Neuronal stem cell (in vitro differentiated cells): Measurements from ENCODE around the gene CLEC18A.
A peak's percentile ranks its signal among the peaks of the same experiment; 100 is the strongest.
"Not testable (repeated sequence)": the region's sequence is repeated elsewhere in the genome, so short reads cannot be mapped to it uniquely, and the experiment has no call there.

Experiments
- DNase-seq: peaks from one replicate; pipeline ENCODE4 v3.0.0-alpha.2; 2013; ENCODE audit warnings: low spot score
- H2AFZ ChIP-seq: one replicate; pipeline ENCODE4 v1.6.1; 2013; ENCODE audit warnings: mild to moderate bottlenecking, low read length, inconsistent platforms
- H2AK5ac ChIP-seq: 2 replicates; pipeline ENCODE4 v1.6.1; 2013; ENCODE audit warnings: low read depth, mild to moderate bottlenecking, inconsistent platforms, low read length, moderate library complexity, mixed read lengths
- H2BK120ac ChIP-seq: 2 replicates; pipeline ENCODE4 v1.6.1; 2013; ENCODE audit warnings: low read depth, mild to moderate bottlenecking, inconsistent platforms, low read length, moderate library complexity, mixed read lengths
- H2BK12ac ChIP-seq: one replicate; pipeline ENCODE4 v1.6.1; 2013; ENCODE audit warnings: low read length, inconsistent platforms
- H2BK15ac ChIP-seq: 2 replicates; pipeline ENCODE4 v1.6.1; 2013; ENCODE audit warnings: mild to moderate bottlenecking, low read length, inconsistent platforms, mixed read lengths
- H2BK5ac ChIP-seq: one replicate; pipeline ENCODE4 v1.6.1; 2013; ENCODE audit warnings: inconsistent platforms, mild to moderate bottlenecking, low read length, moderate library complexity
- H3K14ac ChIP-seq: one replicate; pipeline ENCODE4 v1.6.1; 2013; ENCODE audit warnings: low read length, inconsistent platforms
- H3K18ac ChIP-seq: 2 replicates; pipeline ENCODE4 v1.6.1; 2013; ENCODE audit warnings: low read length, inconsistent platforms
- H3K23ac ChIP-seq: 2 replicates; pipeline ENCODE4 v1.6.1; 2013; ENCODE audit warnings: low read depth, mild to moderate bottlenecking, mixed read lengths, low read length, inconsistent platforms; ENCODE audit not compliant: poor library complexity
- H3K27ac ChIP-seq: replicated peaks from 3 replicates; pipeline ENCODE4 v1.5.1; 2013; ENCODE audit warnings: low read length, inconsistent platforms
- H3K27me3 ChIP-seq, 3 experiments: 2 replicates each; pipeline ENCODE4 v1.6.1; 2013; ENCODE audit warnings: low read length in 3 of 3, mild to moderate bottlenecking in 2 of 3, inconsistent platforms in 1 of 3, low read depth in 1 of 3, mixed read lengths in 1 of 3, moderate library complexity in 1 of 3; ENCODE audit not compliant: control insufficient read depth in 3 of 3, insufficient read depth in 3 of 3
- H3K36me3 ChIP-seq, 2 donors: replicated peaks in 1 of 2; 2 replicates each; pipeline ENCODE4 v1.6.1; 2013; ENCODE audit warnings: low read length in 2 of 2; ENCODE audit not compliant: control insufficient read depth in 2 of 2, insufficient read depth in 2 of 2
- H3K4ac ChIP-seq: 2 replicates; pipeline ENCODE4 v1.6.1; 2013; ENCODE audit warnings: inconsistent platforms, mild to moderate bottlenecking, low read length, moderate library complexity
- H3K4me1 ChIP-seq, 2 donors: 1 replicate in 1 of 2; 2 replicates in 1 of 2; pipeline ENCODE4 v1.6.1; 2013; ENCODE audit warnings: low read length in 2 of 2, low read depth in 1 of 2; ENCODE audit not compliant: control insufficient read depth in 2 of 2, insufficient read depth in 1 of 2
- H3K4me2 ChIP-seq: one replicate; pipeline ENCODE4 v1.6.1; 2013; ENCODE audit warnings: mild to moderate bottlenecking, low read length, inconsistent platforms; ENCODE audit not compliant: insufficient read depth, poor library complexity, severe bottlenecking
- H3K4me3 ChIP-seq, 2 donors: 2 replicates each; pipeline ENCODE4 v1.5.1; 2013; ENCODE audit warnings: low read length in 2 of 2, mild to moderate bottlenecking in 2 of 2, inconsistent platforms in 1 of 2, moderate library complexity in 1 of 2
- H3K79me1 ChIP-seq: one replicate; pipeline ENCODE4 v1.6.1; 2013; ENCODE audit warnings: low read depth, mild to moderate bottlenecking, inconsistent platforms, low read length, moderate library complexity
- H3K9ac ChIP-seq: one replicate; pipeline ENCODE4 v1.6.1; 2013; ENCODE audit warnings: mild to moderate bottlenecking, low read depth, low read length, inconsistent platforms; ENCODE audit not compliant: poor library complexity
- H3K9me3 ChIP-seq, 2 donors: replicated peaks in 1 of 2; 2 replicates each; pipeline versions ENCODE3 to v1.6.1; 2013; ENCODE audit warnings: low read length in 2 of 2, mild to moderate bottlenecking in 2 of 2, inconsistent platforms in 1 of 2, low read depth in 1 of 2, mixed read lengths in 1 of 2, moderate library complexity in 1 of 2; ENCODE audit not compliant: control insufficient read depth in 2 of 2, insufficient read depth in 1 of 2
- H4K8ac ChIP-seq: one replicate; pipeline ENCODE4 v1.6.1; 2013; ENCODE audit warnings: low read depth, mild to moderate bottlenecking, inconsistent platforms, low read length, moderate library complexity
- H4K91ac ChIP-seq: one replicate; pipeline ENCODE4 v1.6.1; 2013; ENCODE audit warnings: low read length, low read depth, mild to moderate bottlenecking, inconsistent platforms; ENCODE audit not compliant: poor library complexity
- WGBS, 2 donors: extraction: QIAGEN DNeasy Blood & Tissue Kit; methylation state at CpG; one replicate each; pipeline ENCODE4 v1.1.7; 2013; ENCODE audit warnings: missing lambda C conversion rate in 2 of 2, mixed read lengths in 1 of 2; ENCODE audit not compliant: insufficient read length in 2 of 2, insufficient replicate concordance in 1 of 2; ENCODE audit errors: extremely low coverage in 2 of 2; 5-methylcytosine and 5-hydroxymethylcytosine counted together

CLEC18A gene

DNA sequence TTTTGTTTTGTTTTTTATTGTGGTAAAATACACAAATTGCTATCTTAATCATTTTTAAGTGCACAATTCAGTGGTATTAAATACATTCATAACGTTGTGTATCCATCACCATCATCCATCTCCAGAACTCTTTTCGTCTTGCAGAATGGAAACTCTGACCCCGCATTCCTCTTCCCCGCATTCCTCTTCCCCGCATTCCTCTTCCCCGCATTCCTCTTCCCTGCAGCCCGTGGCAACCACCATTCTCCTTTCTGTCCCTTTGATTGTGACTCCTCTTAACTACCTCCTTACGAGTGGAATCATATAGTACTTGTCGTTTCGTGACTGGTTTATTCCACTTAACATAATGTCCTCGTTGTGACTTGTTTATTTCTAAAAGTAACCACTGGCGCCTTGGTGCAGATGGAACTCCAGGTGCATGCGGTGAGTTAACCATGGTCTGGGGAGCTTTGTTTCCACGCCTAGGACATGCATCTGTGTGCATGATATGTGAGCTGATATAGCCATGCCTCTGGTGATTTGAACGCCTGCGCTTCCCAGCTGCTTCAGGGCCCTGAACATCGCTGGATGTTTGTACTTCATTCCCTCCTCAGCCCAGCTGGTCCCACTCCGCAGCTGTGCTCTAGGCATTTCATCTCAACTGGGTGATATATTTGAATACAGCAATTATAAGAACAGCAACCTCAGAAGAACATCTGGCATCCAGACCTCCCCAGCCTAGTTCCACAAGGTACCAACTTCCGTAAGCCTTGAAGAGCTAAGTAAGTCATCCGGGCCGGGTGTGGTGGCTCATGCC is 7.7 kb upstream of the CLEC18A start:
- H2BK5ac ChIP-seq, H2AK5ac ChIP-seq, H3K14ac ChIP-seq, H3K4me3 ChIP-seq, H2BK12ac ChIP-seq, H3K18ac ChIP-seq, H2BK120ac ChIP-seq, H3K79me1 ChIP-seq, H2AFZ ChIP-seq, H4K91ac ChIP-seq, H2BK15ac ChIP-seq, H3K9ac ChIP-seq, H3K4ac ChIP-seq, H3K4me2 ChIP-seq, H4K8ac ChIP-seq, H3K27me3 ChIP-seq, H3K9me3 ChIP-seq, H3K23ac ChIP-seq: not testable (repeated sequence)
- Histone ChIP-seq H3K27ac (peak overlapping the region; percentile 66), H3K36me3 (peaks cover 8 to 25% of the 10 kb centered on the region in 2 donors), H3K4me1 (peaks cover 21 to 25% of the 10 kb centered on the region in 2 donors)
- no CpG with 5 or more reads among the region's 21 CpGs for WGBS, 2 donors
- peak; percentile 64 for DNase-seq

- H4K8ac ChIP-seq, H3K18ac ChIP-seq, H3K9me3 ChIP-seq, H3K4me3 ChIP-seq, DNase-seq, H2BK120ac ChIP-seq, H2AFZ ChIP-seq, H2AK5ac ChIP-seq, H3K9ac ChIP-seq, H4K91ac ChIP-seq, H3K27ac ChIP-seq, H2BK5ac ChIP-seq, H3K4me1 ChIP-seq, H3K79me1 ChIP-seq, H3K23ac ChIP-seq, H3K14ac ChIP-seq, H3K27me3 ChIP-seq, H3K4ac ChIP-seq, H3K4me2 ChIP-seq, H2BK15ac ChIP-seq, H2BK12ac ChIP-seq, H3K36me3 ChIP-seq: not testable (repeated sequence)
- WGBS, 2 donors: no CpG with 5 or more reads among the region's 17 CpGs
Measured at GRCh38 chr16:69950411-69950810, 723 bp upstream of the CLEC18A start.

GRCh38 chr16:69951672-69952031 is 518 bp downstream of the CLEC18A start:
- not testable (repeated sequence) for H2BK12ac ChIP-seq, H2AK5ac ChIP-seq, DNase-seq, H3K27ac ChIP-seq, H3K14ac ChIP-seq, H2BK5ac ChIP-seq, H3K79me1 ChIP-seq, H4K8ac ChIP-seq, H3K4me1 ChIP-seq, H3K4me2 ChIP-seq, H3K23ac ChIP-seq, H3K4me3 ChIP-seq, H4K91ac ChIP-seq, H2BK120ac ChIP-seq, H3K36me3 ChIP-seq, H3K9me3 ChIP-seq, H3K27me3 ChIP-seq, H3K4ac ChIP-seq, H3K18ac ChIP-seq, H2BK15ac ChIP-seq, H3K9ac ChIP-seq
- peak overlapping the region; percentile 72 for H2AFZ ChIP-seq
- WGBS, 2 donors: no CpG with 5 or more reads among the region's 14 CpGs

DNA sequence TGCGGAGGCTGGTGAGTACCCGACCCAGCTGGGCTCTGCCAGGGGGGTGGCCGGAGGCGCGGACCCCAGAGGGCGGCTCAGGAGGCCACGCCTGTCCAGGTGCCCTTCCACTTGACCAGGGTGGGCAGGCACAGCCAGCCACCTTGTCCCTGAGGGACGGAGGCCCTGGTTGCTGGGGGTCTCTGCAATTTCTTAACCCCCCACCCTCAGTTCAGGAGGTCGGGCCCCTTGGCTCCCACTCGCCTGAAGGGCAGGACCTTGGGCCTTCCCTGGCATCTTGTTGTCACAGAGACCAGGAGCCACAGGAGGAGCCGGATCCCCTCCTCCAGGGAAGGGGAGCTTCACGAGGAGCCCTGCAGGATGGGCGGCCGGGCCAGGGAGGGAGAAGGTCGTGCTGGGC is 982 bp downstream of the CLEC18A start:
- H3K9me3 ChIP-seq, H3K4me1 ChIP-seq, H3K36me3 ChIP-seq, H2AK5ac ChIP-seq, H3K14ac ChIP-seq, H2BK15ac ChIP-seq, H3K9ac ChIP-seq, H3K23ac ChIP-seq, H3K4me2 ChIP-seq, H3K4ac ChIP-seq, H3K4me3 ChIP-seq, H2BK5ac ChIP-seq, H3K27ac ChIP-seq, H4K91ac ChIP-seq, H4K8ac ChIP-seq, H3K27me3 ChIP-seq, H2BK120ac ChIP-seq, H2AFZ ChIP-seq, H3K79me1 ChIP-seq, DNase-seq: not testable (repeated sequence)
- no CpG with 5 or more reads among the region's 15 CpGs for WGBS, 2 donors
- peak overlapping the region; percentile 73 for H2BK12ac ChIP-seq
- peak overlapping the region; percentile 57 for H3K18ac ChIP-seq
